Ovary (tissue), 9 donors: ENCODE results near the gene IQCK. TPM values are rescaled to one million over a fixed set of nuclear protein-coding genes. Genes with fewer than 3 reads are reported as not detected.

Source experiments
- DNase-seq, 5 donors: peaks; one replicate each; pipeline ENCODE4 v3.0.0-alpha.2; 2019 to 2020
- H3K27ac ChIP-seq, 2 donors: fragments of 200-600 bp; one replicate each; pipeline versions ENCODE4 v1.5.1 to v1.8.0; 2019 to 2022
- H3K27me3 ChIP-seq: fragments of 200-600 bp; one replicate; pipeline ENCODE4 v1.8.0; 2022
- H3K36me3 ChIP-seq: fragments of 200-600 bp; sonication (generic); one replicate; pipeline ENCODE4 v1.5.1; 2019
- H3K4me1 ChIP-seq: one replicate; pipeline ENCODE4 v1.8.1; 2013; ENCODE audit warnings: mild to moderate bottlenecking, moderate library complexity; ENCODE audit not compliant: insufficient read depth
- H3K4me3 ChIP-seq: fragments of 200-600 bp; sonication (generic); one replicate; pipeline ENCODE4 v1.5.1; 2017
- H3K9me3 ChIP-seq, 2 donors: fragments of 200-600 bp in 1 of 2; sonication (generic) in 1 of 2; one replicate each; pipeline versions ENCODE4 v1.5.1 to v1.8.1; 2013 to 2019; ENCODE audit warnings: mild to moderate bottlenecking in 1 of 2, moderate library complexity in 1 of 2
- CTCF ChIP-seq, 3 donors: fragments of 450-650 bp in 2 of 3; fragments of 200-600 bp in 1 of 3; IDR thresholded peaks; one replicate each; pipeline versions ENCODE4 v1.5.1 to v1.8.0; 2016 to 2022; ENCODE audit warnings: antibody characterized with exemption in 3 of 3, mild to moderate bottlenecking in 1 of 3
- EP300 ChIP-seq: sonication (generic); formaldehyde crosslinking; IDR thresholded peaks from one replicate; pipeline ENCODE4 v1.6.1; 2017; ENCODE audit warnings: antibody characterized with exemption
- POLR2A ChIP-seq: fragments of 450-650 bp; IDR thresholded peaks from one replicate; pipeline ENCODE4 v1.6.1; 2017; ENCODE audit warnings: antibody characterized with exemption, mild to moderate bottlenecking, moderate library complexity
- WGBS, 3 donors: extraction: QIAGEN DNeasy Blood & Tissue Kit in 1 of 3; methylation state at CpG; one replicate each; pipeline versions ENCODE4 v1.1.5 to v1.1.7; 2013 to 2017; 5-methylcytosine and 5-hydroxymethylcytosine counted together
- intact Hi-C, 4 donors: fragments of 100-400 bp; cut with DNase I; formaldehyde crosslinking; loops; one replicate each; pipeline versions ENCODE4 v1.11.0 to v1.15.1; 2022 to 2023
- polyA plus RNA-seq, 2 donors: library from polyadenylated mRNA; stranded (reverse); fragments of 200-250 nt in 1 of 2; fragments of 350-450 nt in 1 of 2; fragmentation: Illumina TruSeq in 1 of 2; extraction: RNeasy Lipid Tissue Mini Kit (QIAGEN cat#74804) in 1 of 2; gene quantifications; one replicate each; pipeline ENCODE4 v1.2.3, GENCODE V29; 2013 to 2014
- total RNA-seq, 7 donors: library from RNA; depleted of rRNA in 2 of 7; stranded (reverse); fragments of >200 nt in 2 of 7; fragmentation: NEBNext Ultra II Directional in 3 of 7; extraction: Animal tissue kit (Norgen Biotek cat#: 25700) in 3 of 7; gene quantifications; one replicate each; pipeline versions ENCODE4 v1.1.0 to v1.2.4, GENCODE V29; 2016 to 2023
- donor health status: DM: no; HTN: no; CAD: no; lungs with moderate emphysema.
- donor health status: DM: no; HTN: no; CAD: no.
- donor health status: Bipolar disorder and iron deficiency.
- donor health status: DM: yes; HTN: yes; CAD: no.
- donor health status: DM: no; HTN: no; CAD: no.
- donor health status: DM: yes; HTN: yes; CAD: no.

The IQCK gene
- total and polyA plus RNA-seq, 9 donors, result 14.3 to 52.8 (median 18.0) TPM

- intact Hi-C loops, result no loop called here
These were observed 124.5 kb downstream of the IQCK start for GRCh38 chr16:19842426-19843157.

GRCh38 chr16:19843371-19843770 lies 125.3 kb downstream of the IQCK start:
- DNase-seq, result no peak
- Histone ChIP-seq H3K9me3 (no peaks in the 10 kb centered on the region), H3K27me3 (no peaks in the 10 kb centered on the region), H3K4me1 (peaks cover 3% of the 10 kb centered on the region), H3K4me3 (no peak overlapping the region), H3K36me3 (no peaks in the 10 kb centered on the region), H3K27ac (no peak overlapping the region)
- TF ChIP-seq CTCF (IDR thresholded peaks at IDR 0.05) (no peak), POLR2A (no peak), EP300 (no peak)
- intact Hi-C loops, result no loop called here
- WGBS, 3 donors, result 82 to 85% (median 84%) methylated on average over 1 of the region's 1 CpG

More at GRCh38 chr16:19842426-19843157, 124.5 kb downstream of the IQCK start:
- no peaks in the 10 kb centered on the region for H3K36me3 ChIP-seq
- H3K4me1 ChIP-seq, result peaks cover 3% of the 10 kb centered on the region
- WGBS, 3 donors, result 60 to 63% (median 61%) methylated on average over 6 of the region's 6 CpGs
- no peak overlapping the region for H3K27ac ChIP-seq
- DNase-seq, result no peak
- no peaks in the 10 kb centered on the region for H3K9me3 ChIP-seq
- TF ChIP-seq CTCF (IDR thresholded peaks at IDR 0.05) (no peak), EP300 (no peak), POLR2A (no peak)
- H3K27me3 ChIP-seq, result no peaks in the 10 kb centered on the region
- no peak overlapping the region for H3K4me3 ChIP-seq

GRCh38 chr16:19844945-19845641 lies 127.0 kb downstream of the IQCK start:
- WGBS, 3 donors, result 54 to 63% (median 57%) methylated on average over 11 of the region's 11 CpGs
- Histone ChIP-seq H3K4me1 (peaks cover 3% of the 10 kb centered on the region), H3K36me3 (no peaks in the 10 kb centered on the region), H3K9me3 (no peaks in the 10 kb centered on the region), H3K4me3 (no peak overlapping the region), H3K27ac (peak overlapping the region in 1 of 2 donors; percentile 31), H3K27me3 (no peaks in the 10 kb centered on the region)
- intact Hi-C loops, result no loop called here
- DNase-seq, result no peak
- TF ChIP-seq CTCF (IDR thresholded peaks at IDR 0.05), result no peak

- WGBS, 3 donors, result 57 to 68% (median 66%) methylated on average over 5 of the region's 5 CpGs
- Histone ChIP-seq H3K27me3 (no peaks in the 10 kb centered on the region), H3K9me3 (no peaks in the 10 kb centered on the region), H3K27ac (no peak overlapping the region), H3K36me3 (no peaks in the 10 kb centered on the region), H3K4me1 (peaks cover 3% of the 10 kb centered on the region), H3K4me3 (no peak overlapping the region)
- DNase-seq, result no peak
- TF ChIP-seq EP300, result no peak
- intact Hi-C loops, result no loop called here
These were observed 128.4 kb downstream of the IQCK start for GRCh38 chr16:19846436-19846835.

- H3K27me3 ChIP-seq, result no peaks in the 10 kb centered on the region
- H3K9me3 ChIP-seq, result no peaks in the 10 kb centered on the region
- DNase-seq, result no peak
- no peak for TF ChIP-seq CTCF (IDR thresholded peaks at IDR 0.05)
- no peak for TF ChIP-seq EP300
- TF ChIP-seq POLR2A, result no peak
- intact Hi-C loops, result no loop called here
- no peak overlapping the region for H3K4me3 ChIP-seq
- peaks cover 3% of the 10 kb centered on the region for H3K4me1 ChIP-seq
- H3K27ac ChIP-seq, result no peak overlapping the region
- WGBS, 3 donors, result 90 to 94% (median 91%) methylated on average over 3 of the region's 3 CpGs
- no peaks in the 10 kb centered on the region for H3K36me3 ChIP-seq
These were observed 130.7 kb downstream of the IQCK start for GRCh38 chr16:19848756-19849155.
